Measurements from ENCODE around the gene C3orf22.

C3orf22 gene

GRCh38 chr3:126541628-126542339 is 16.9 kb downstream of the C3orf22 start:
- Histone ChIP-seq H3K4me1 (ENCODE audit: control insufficient read depth, insufficient read depth, low read length) (no peaks in the 10 kb centered on the region), H3K36me3 (ENCODE audit: control insufficient read depth, insufficient read depth, low read length) (no peaks in the 10 kb centered on the region), H3K9ac (ENCODE audit: low read length) (no peak overlapping the region), H3K9me3 (ENCODE audit: control insufficient read depth, insufficient read depth, low read depth, low read length) (no peaks in the 10 kb centered on the region), H3K27me3 (ENCODE audit: control insufficient read depth, insufficient read depth, low read length) (no peaks in the 10 kb centered on the region; the same call in 1 of the 2 replicates), H3K4me3 (ENCODE audit: low read depth, low read length) (no peak overlapping the region), H3K27ac (ENCODE audit: low read depth, low read length) (no peak overlapping the region)

GRCh38 chr3:126540951-126541627 is 17.6 kb downstream of the C3orf22 start:
- H3K4me3 ChIP-seq (ENCODE audit: low read depth, low read length) = no peak overlapping the region
- H3K27ac ChIP-seq (ENCODE audit: low read depth, low read length) = no peak overlapping the region
- H3K27me3 ChIP-seq (ENCODE audit: control insufficient read depth, insufficient read depth, low read length) = no peaks in the 10 kb centered on the region; the same call in 1 of the 2 replicates
- no peaks in the 10 kb centered on the region for H3K4me1 ChIP-seq (ENCODE audit: control insufficient read depth, insufficient read depth, low read length)
- H3K36me3 ChIP-seq (ENCODE audit: control insufficient read depth, insufficient read depth, low read length) = no peaks in the 10 kb centered on the region
- no peaks in the 10 kb centered on the region for H3K9me3 ChIP-seq (ENCODE audit: control insufficient read depth, insufficient read depth, low read depth, low read length)
- H3K9ac ChIP-seq (ENCODE audit: low read length) = no peak overlapping the region

- Histone ChIP-seq H3K27me3 (ENCODE audit: control insufficient read depth, insufficient read depth, low read length) (peaks cover 4% of the 10 kb centered on the region), H3K9ac (ENCODE audit: low read length) (no peak overlapping the region), H3K4me1 (ENCODE audit: control insufficient read depth, insufficient read depth, low read length) (no peaks in the 10 kb centered on the region), H3K9me3 (ENCODE audit: control insufficient read depth, insufficient read depth, low read depth, low read length) (no peaks in the 10 kb centered on the region), H3K36me3 (ENCODE audit: control insufficient read depth, insufficient read depth, low read length) (no peaks in the 10 kb centered on the region), H3K4me3 (ENCODE audit: low read depth, low read length) (no peak overlapping the region), H3K27ac (ENCODE audit: low read depth, low read length) (no peak overlapping the region)
Measured at GRCh38 chr3:126540342-126540849, 18.3 kb downstream of the C3orf22 start.

GRCh38 chr3:126539558-126540250 is 19.0 kb downstream of the C3orf22 start:
- Histone ChIP-seq H3K4me1 (ENCODE audit: control insufficient read depth, insufficient read depth, low read length) (no peaks in the 10 kb centered on the region), H3K4me3 (ENCODE audit: low read depth, low read length) (no peak overlapping the region), H3K27me3 (ENCODE audit: control insufficient read depth, insufficient read depth, low read length) (peaks cover 11% of the 10 kb centered on the region), H3K36me3 (ENCODE audit: control insufficient read depth, insufficient read depth, low read length) (no peaks in the 10 kb centered on the region), H3K27ac (ENCODE audit: low read depth, low read length) (no peak overlapping the region), H3K9ac (ENCODE audit: low read length) (no peak overlapping the region), H3K9me3 (ENCODE audit: control insufficient read depth, insufficient read depth, low read depth, low read length) (no peaks in the 10 kb centered on the region)

GRCh38 chr3:126538966-126539365 is 19.8 kb downstream of the C3orf22 start:
- H3K36me3 ChIP-seq (ENCODE audit: control insufficient read depth, insufficient read depth, low read length) = no peaks in the 10 kb centered on the region
- H3K27me3 ChIP-seq (ENCODE audit: control insufficient read depth, insufficient read depth, low read length) = peaks cover 15% of the 10 kb centered on the region
- H3K4me3 ChIP-seq (ENCODE audit: low read depth, low read length) = no peak overlapping the region
- H3K4me1 ChIP-seq (ENCODE audit: control insufficient read depth, insufficient read depth, low read length) = no peaks in the 10 kb centered on the region
- no peak overlapping the region for H3K27ac ChIP-seq (ENCODE audit: low read depth, low read length)
- no peak overlapping the region for H3K9ac ChIP-seq (ENCODE audit: low read length)
- H3K9me3 ChIP-seq (ENCODE audit: control insufficient read depth, insufficient read depth, low read depth, low read length) = no peaks in the 10 kb centered on the region

DNA sequence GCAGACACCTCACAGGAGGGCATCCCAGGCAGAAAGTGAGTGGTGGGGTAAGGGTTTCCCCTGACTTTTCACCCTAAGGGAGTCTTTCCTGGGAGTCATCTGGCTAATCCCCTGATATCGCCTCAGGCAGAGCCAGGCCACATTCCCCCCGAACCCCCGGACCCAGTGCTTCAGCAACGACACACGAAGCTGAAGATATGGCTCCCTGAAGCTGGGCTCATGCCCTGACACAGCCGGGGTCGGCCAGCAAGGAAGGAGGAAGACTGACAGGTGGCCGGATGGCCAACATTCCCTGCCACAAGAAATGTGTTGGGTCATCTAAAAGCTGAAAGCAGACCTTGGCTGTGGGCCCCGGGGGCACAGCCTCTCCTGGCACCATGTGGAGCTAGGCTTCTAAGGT is 20.4 kb downstream of the C3orf22 start:
- H3K4me3 ChIP-seq (ENCODE audit: low read depth, low read length) = no peak overlapping the region
- H3K27ac ChIP-seq (ENCODE audit: low read depth, low read length) = no peak overlapping the region
- no peak overlapping the region for H3K9ac ChIP-seq (ENCODE audit: low read length)
- no peaks in the 10 kb centered on the region for H3K9me3 ChIP-seq (ENCODE audit: control insufficient read depth, insufficient read depth, low read depth, low read length)
- H3K4me1 ChIP-seq (ENCODE audit: control insufficient read depth, insufficient read depth, low read length) = no peaks in the 10 kb centered on the region
- peaks cover 15% of the 10 kb centered on the region for H3K27me3 ChIP-seq (ENCODE audit: control insufficient read depth, insufficient read depth, low read length)
- no peaks in the 10 kb centered on the region for H3K36me3 ChIP-seq (ENCODE audit: control insufficient read depth, insufficient read depth, low read length)

- no peaks in the 10 kb centered on the region for H3K9me3 ChIP-seq (ENCODE audit: control insufficient read depth, insufficient read depth, low read depth, low read length)
- H3K27ac ChIP-seq (ENCODE audit: low read depth, low read length) = no peak overlapping the region
- H3K4me1 ChIP-seq (ENCODE audit: control insufficient read depth, insufficient read depth, low read length) = no peaks in the 10 kb centered on the region
- H3K9ac ChIP-seq (ENCODE audit: low read length) = no peak overlapping the region
- H3K27me3 ChIP-seq (ENCODE audit: control insufficient read depth, insufficient read depth, low read length) = peaks cover 15% of the 10 kb centered on the region
- H3K4me3 ChIP-seq (ENCODE audit: low read depth, low read length) = no peak overlapping the region
- no peaks in the 10 kb centered on the region for H3K36me3 ChIP-seq (ENCODE audit: control insufficient read depth, insufficient read depth, low read length)
Measured at GRCh38 chr3:126537730-126538281, 20.9 kb downstream of the C3orf22 start.

GRCh38 chr3:126537116-126537729 is 21.5 kb downstream of the C3orf22 start:
- H3K9me3 ChIP-seq (ENCODE audit: control insufficient read depth, insufficient read depth, low read depth, low read length) = no peaks in the 10 kb centered on the region

GRCh38 chr3:126536126-126536525 is 22.6 kb downstream of the C3orf22 start:
- Histone ChIP-seq H3K36me3 (ENCODE audit: control insufficient read depth, insufficient read depth, low read length) (no peaks in the 10 kb centered on the region), H3K27ac (ENCODE audit: low read depth, low read length) (no peak overlapping the region), H3K9me3 (ENCODE audit: control insufficient read depth, insufficient read depth, low read depth, low read length) (no peaks in the 10 kb centered on the region), H3K4me3 (ENCODE audit: low read depth, low read length) (no peak overlapping the region), H3K9ac (ENCODE audit: low read length) (no peak overlapping the region), H3K4me1 (ENCODE audit: control insufficient read depth, insufficient read depth, low read length) (no peaks in the 10 kb centered on the region), H3K27me3 (ENCODE audit: control insufficient read depth, insufficient read depth, low read length) (peaks cover 15% of the 10 kb centered on the region)

More at GRCh38 chr3:126537116-126537729, 21.5 kb downstream of the C3orf22 start:
- no peak overlapping the region for H3K27ac ChIP-seq (ENCODE audit: low read depth, low read length)
- H3K4me3 ChIP-seq (ENCODE audit: low read depth, low read length) = no peak overlapping the region
- no peak overlapping the region for H3K9ac ChIP-seq (ENCODE audit: low read length)
- no peaks in the 10 kb centered on the region for H3K36me3 ChIP-seq (ENCODE audit: control insufficient read depth, insufficient read depth, low read length)
- H3K4me1 ChIP-seq (ENCODE audit: control insufficient read depth, insufficient read depth, low read length) = no peaks in the 10 kb centered on the region
- peaks cover 15% of the 10 kb centered on the region for H3K27me3 ChIP-seq (ENCODE audit: control insufficient read depth, insufficient read depth, low read length)

DNA sequence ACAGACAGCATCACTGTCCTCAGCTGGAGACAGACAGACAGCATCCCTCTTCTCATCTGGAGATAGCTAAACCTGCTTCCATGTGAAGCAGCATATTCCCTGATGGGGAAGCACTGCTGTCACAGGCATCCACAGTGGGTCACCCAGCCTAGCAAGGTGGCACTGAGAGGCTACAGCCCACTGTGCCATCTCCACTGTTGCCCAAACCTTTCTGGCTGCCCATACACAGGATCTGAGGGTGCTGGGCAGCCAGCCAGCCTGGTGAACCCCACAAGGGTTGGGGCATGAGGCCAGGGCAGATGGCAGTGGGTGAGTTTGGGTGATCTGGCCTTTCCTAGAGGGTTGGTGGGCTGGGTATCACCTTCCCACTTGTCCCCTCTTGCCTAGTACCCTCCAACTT is 23.1 kb downstream of the C3orf22 start:
- peaks cover 15% of the 10 kb centered on the region for H3K27me3 ChIP-seq (ENCODE audit: control insufficient read depth, insufficient read depth, low read length)
- no peak overlapping the region for H3K9ac ChIP-seq (ENCODE audit: low read length)
- H3K9me3 ChIP-seq (ENCODE audit: control insufficient read depth, insufficient read depth, low read depth, low read length) = no peaks in the 10 kb centered on the region
- no peaks in the 10 kb centered on the region for H3K4me1 ChIP-seq (ENCODE audit: control insufficient read depth, insufficient read depth, low read length)
- no peak overlapping the region for H3K27ac ChIP-seq (ENCODE audit: low read depth, low read length)
- no peaks in the 10 kb centered on the region for H3K36me3 ChIP-seq (ENCODE audit: control insufficient read depth, insufficient read depth, low read length)
- no peak overlapping the region for H3K4me3 ChIP-seq (ENCODE audit: low read depth, low read length)

All from HUES6 (cell line).